Right hindlimb (tissue), 1 donor: ENCODE results near the gene U2AF2.
"Not testable (repeated sequence)": the region's sequence is repeated elsewhere in the genome, so short reads cannot be mapped to it uniquely, and the experiment has no call there.

Experiments
- DNase-seq: peaks from one replicate; pipeline ENCODE4 v3.0.0-alpha.2; 2018

Gene U2AF2

DNA sequence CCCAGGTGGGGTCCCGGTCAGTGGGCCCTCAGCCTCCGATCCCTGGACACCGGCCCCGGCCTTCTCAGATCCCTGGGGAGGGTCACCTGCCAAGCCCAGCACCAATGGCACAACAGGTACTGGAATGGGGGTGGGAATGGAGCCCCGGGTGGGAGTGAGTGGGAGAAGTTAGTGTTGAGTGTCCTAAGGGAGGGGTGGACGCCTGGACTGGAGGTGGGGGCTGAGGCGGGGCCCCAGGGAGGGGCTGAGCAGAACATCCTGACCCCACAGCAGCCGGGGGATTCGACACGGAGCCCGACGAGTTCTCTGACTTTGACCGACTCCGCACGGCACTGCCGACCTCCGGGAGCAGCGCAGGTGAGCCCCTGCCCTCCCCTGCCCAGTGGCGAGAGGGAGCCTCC, 37.8 kb downstream of the U2AF2 start:
- DNase-seq: no peak

- no peak for DNase-seq
Measured at GRCh38 chr19:55693336-55693974, 38.6 kb downstream of the U2AF2 start.

DNA sequence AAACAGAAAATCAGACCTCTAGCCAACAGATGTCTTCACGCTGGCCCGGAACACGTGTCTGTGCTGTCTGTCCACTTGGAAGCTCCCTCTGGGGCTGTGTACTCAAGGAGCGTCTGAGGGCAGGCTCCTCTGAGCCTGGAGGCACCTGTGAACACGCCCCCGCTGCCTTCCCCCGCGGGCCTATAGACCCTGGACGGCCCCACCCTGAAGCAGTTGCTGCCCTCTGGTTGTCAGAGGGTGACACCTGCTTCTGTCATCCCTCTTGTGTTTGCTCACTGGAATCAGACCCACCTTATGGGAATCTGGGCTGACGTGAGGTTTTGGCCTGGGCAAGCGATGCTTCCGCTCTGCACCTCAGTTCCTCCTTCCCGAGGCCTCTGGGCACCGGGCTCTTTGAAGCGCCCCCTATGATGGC, 39.4 kb downstream of the U2AF2 start:
- no peak for DNase-seq

DNA sequence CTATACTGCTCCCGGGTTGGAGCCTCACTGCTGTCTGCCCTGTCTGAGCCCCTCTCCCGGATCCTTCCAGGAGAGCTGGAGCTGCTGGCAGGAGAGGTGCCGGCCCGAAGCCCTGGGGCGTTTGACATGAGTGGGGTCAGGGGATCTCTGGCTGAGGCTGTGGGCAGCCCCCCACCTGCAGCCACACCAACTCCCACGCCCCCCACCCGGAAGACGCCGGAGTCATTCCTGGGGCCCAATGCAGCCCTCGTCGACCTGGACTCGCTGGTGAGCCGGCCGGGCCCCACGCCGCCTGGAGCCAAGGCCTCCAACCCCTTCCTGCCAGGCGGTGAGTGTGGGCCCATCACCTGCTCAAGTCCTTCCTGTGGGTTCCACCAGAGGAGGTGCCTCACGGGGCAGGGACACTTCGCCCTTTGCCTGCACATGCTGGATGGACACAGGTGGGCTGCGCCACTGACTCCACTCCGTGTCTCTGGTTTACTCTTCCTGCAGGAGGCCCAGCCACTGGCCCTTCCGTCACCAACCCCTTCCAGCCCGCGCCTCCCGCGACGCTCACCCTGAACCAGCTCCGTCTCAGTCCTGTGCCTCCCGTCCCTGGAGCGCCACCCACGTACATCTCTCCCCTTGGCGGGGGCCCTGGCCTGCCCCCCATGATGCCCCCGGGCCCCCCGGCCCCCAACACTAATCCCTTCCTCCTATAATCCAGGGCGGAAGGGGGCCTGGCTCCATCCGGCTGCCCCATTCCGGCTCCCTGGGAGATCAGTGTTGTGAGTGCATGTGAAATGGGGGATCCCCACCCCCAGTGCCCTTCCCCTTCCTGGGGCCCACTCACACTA, 40.0 kb downstream of the U2AF2 start:
- no peak for DNase-seq

- no peak for DNase-seq
Measured at GRCh38 chr19:55695511-55696290, 40.9 kb downstream of the U2AF2 start.

GRCh38 chr19:55696301-55697068, 41.6 kb downstream of the U2AF2 start:
- no peak for DNase-seq

GRCh38 chr19:55697069-55697440, 42.2 kb downstream of the U2AF2 start:
- DNase-seq: no peak

DNA sequence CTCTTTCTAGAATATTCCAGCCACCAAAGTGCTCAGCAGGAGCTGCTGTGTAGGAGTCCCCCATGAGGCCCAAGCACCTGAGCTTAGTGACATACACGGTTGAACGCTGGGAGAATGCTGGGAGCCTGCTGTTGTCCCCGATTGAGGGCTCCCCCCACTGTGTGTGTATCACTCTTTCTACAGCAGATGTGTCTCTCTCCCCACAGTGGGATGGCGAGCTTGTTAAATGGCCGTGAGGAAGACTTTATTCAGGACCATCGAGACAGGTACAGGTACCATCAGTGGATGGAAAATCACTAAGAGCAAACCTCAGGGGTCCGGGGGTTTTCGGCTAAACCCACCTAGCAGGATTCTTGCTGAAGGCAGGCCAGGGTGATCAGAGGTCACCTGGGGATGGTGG, 42.9 kb downstream of the U2AF2 start:
- DNase-seq: no peak

GRCh38 chr19:55698256-55698655, 43.4 kb downstream of the U2AF2 start:
- no peak for DNase-seq

GRCh38 chr19:55699221-55699620, 44.4 kb downstream of the U2AF2 start:
- DNase-seq: no peak

DNA sequence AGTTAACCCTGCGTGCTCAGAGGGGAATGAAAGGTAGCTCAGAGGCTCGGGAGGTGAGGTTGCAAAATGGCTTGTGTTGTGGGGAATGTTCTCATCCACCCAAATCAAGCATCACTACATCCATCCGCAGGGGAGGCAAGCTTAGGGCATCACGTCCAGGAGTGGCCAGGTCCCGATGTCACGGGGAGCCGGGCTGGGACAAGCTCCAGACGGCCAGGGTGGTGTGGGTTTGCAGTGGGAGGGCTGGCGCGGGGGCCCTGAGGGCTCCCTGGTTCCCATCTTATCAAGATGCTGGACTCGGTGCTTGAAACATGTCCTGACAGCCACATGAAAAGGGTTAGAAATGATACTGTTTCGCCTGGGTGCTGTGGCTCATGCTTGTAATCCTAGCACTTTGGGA, 46.0 kb downstream of the U2AF2 start:
- no peak for DNase-seq

- DNase-seq: no peak
Measured at GRCh38 chr19:55702131-55702627, 47.3 kb downstream of the U2AF2 start.

GRCh38 chr19:55703790-55704215, 49.0 kb downstream of the U2AF2 start:
- DNase-seq: no peak

DNA sequence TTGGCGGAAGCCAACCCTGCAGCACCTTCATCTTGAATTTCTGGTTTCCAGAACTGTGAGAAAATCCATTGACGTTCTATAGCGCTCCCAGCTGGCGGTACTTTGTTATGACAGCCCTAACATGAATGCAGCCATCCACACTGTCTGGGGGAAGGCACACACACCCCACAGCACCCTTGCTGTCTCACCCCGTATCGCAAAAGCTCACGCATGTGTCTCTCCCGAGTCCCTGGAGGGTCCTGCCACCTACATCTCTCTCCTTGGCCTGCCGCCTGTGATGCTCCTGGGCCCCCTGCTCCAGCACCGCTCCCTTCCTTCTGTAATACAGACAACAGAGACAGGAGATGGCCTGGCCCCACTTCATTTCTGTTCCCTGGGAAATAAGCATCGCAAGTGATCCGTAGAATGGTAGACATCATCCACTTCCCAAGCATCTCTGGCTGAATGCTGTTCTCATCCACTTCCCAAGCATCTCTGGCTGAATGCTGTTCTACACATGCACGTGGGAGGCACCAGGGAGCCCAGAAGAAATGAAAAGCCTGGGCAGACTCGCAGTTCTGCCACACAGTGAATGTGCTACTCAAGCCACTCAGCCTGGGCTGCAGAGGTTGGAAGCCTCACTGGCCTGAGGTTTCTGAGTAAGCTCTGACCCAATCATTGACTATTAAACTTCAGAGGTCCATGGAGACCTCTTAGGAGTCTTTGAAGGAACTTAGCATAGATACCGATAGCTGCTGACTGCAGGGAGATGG, 49.8 kb downstream of the U2AF2 start:
- no peak for DNase-seq

GRCh38 chr19:55705972-55706371, 51.1 kb downstream of the U2AF2 start:
- no peak for DNase-seq

DNA sequence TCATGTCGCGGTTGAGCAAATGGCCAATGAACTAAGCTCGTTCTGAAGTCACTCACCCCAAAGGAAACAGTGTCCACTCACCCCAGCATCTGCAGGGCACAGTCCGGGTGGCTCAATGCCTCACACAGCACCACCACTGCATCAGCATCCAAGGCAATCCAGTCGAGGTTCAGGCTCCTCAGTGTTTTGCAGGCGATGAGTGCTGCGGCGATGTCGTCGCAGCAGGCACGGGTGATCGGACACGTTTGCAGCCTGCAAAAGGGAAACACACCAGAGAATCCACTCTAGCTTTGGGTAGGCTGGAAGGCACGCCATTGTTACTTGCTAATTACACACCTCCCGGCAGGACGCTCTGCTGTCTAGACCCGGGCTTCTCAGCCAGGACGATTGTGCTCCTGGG, 56.9 kb downstream of the U2AF2 start:
- DNase-seq: no peak

GRCh38 chr19:55712804-55713631, 58.2 kb downstream of the U2AF2 start:
- DNase-seq: no peak

- DNase-seq: no peak
Measured at GRCh38 chr19:55716531-55716930, 61.7 kb downstream of the U2AF2 start.

GRCh38 chr19:55717251-55717650, 62.4 kb downstream of the U2AF2 start:
- DNase-seq: no peak

DNA sequence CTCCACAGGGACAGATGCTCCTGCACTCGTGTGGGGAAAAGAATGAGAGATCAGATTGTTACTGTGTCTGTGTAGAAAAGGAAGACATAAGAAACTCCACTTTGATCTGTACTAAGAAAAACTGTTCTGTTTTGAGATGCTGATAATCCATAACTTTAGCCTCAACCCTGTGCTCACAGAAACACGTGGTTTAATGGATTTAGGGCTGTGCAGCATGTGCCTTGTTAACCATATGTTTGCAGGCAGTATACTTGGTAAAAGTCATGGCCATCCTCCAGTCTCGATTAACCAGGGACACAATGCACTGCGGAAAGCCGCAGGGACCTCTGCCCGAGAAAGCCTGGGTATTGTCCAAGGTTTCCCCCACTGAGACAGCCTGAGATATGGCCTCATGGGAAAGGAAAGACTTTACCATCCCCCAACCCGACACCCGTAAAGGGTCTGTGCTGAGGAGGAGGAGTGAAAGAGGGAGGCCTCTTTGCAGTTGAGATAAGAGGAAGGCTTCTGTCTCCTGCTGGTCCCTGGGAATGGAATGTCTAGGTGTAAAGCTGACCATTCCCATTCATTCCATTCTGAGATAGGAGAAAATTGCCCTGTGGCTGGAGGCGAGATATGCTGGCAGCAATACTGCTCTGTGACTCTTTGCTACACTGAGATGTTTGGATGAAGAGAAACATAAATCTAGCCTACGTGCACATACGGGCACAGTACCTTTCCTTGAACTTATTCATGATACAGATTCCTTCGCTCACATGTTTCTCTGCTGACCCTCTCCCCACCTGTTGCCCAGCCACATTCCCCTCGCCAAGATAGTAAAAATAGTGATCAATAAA, 63.3 kb downstream of the U2AF2 start:
- DNase-seq: not testable (repeated sequence)
